Stimulated activated CD4-positive, alpha-beta T cell treated with anti-CD3 and anti-CD28 coated beads, Interleukin-12 subunit alpha, Interleukin-12 subunit beta, amount 100 ng/mL, for 24 hours (primary cell): Measurements from ENCODE around the gene PCMT1.
"Not testable (repeated sequence)": the region's sequence is repeated elsewhere in the genome, so short reads cannot be mapped to it uniquely, and the experiment has no call there.

ENCODE experiments used
- DNase-seq, 2 experiments: peaks; one replicate each; pipeline ENCODE4 v3.0.0-alpha.2; 2020; ENCODE audit warnings: low read depth in 2 of 2

The PCMT1 gene

DNA sequence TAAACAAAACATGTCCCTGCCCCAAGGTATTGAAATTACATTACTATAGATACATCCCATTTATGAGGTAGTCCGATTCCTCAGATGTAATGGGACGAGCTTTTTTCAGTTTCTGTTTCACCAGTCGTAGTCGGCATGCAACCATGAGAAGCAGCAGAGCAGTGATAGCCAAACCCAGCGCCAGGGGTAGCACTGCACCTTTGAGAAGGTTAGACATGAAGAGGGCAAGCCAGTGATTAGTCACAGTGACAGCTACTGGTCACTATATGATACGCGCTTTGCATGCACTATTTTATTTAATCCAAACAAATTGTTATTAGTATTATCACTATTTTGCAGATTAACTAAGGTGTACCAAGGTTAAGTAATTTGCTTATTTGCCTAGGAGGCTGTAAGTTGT, 71.0 kb downstream of the PCMT1 start:
- DNase-seq: no peak

DNA sequence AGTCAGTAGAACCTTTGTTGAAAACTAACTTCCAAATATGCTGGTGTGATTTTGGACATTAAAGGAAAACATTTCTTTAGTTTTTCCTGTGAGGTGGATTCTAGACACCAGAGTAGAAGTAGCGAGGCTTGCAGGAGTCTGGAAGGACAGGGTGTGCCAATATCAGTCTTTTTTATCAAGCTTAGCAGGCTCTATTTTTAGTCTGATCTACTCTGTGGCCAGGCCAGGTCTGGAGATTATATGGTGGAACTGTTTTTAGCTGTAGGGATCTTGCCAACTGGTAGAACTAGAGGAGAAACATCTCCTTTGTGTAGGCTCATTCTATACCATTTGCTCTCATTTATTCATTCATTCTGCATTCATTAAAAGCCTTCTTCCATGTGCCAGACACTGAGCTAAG, 72.0 kb downstream of the PCMT1 start:
- DNase-seq: no peak

DNA sequence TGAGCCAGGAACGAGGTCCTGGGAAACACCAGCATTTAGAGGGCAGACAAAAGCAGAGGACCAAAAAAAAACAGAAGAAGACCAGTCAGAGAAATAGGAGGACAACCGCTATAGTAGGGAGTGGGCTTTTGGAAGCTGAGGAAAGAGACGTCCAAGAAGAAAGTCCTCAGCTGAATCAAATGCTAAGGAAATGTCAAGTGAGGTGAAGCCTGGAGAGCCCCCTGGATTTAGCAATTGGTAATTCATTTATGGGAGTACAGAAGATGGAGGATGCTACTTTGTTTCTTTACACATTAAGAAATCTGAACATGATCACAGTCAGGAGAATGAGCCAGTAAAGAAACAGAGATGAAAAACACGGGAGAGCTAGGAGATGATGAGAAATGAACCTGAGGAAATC, 73.5 kb downstream of the PCMT1 start:
- DNase-seq: no peak

DNA sequence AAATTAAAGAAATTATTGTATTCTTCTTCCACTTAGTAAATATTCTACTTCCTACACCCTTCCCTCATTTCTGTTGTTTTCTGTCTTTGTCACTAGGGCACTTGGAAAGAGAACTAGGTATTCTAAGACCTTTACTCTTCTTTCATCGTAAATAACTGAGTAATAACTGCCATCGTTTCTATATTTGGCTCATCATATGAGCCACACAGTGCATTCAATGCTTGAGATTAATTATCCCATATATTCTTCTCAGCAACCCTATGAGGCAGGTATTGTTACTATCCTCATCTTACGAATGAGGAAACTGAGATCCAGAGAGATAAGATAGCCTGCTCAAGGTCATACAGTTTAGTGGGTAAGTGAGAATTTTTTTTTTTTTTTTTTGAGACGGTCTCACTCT, 75.8 kb downstream of the PCMT1 start:
- no peak for DNase-seq

DNA sequence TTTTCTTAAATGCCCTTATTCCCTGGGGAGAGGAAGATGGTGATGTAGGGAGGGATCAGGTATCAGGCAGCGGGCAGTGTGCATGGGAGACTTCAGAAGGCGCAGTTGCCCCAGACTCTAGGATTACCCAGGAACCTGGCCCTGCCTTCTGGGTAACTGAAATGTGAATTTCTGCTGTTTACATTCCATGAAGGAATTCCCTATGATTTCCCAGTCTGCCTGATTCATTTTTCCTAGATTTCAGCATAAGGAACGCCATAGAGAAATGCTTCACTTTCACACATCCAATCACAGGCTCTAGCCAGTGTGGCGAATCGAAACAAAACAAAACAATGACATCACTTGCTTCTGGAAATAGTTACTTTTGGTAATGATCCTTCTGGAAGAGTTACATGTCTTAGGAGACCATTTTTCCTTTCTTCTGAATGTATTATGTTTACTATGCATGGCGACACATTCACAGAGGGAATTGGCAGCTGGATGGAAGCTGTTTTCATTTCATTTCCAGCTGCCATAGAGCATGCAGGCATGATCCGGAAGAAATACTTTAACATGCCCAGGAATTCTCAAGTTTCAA, 81.3 kb downstream of the PCMT1 start:
- no peak for DNase-seq

DNA sequence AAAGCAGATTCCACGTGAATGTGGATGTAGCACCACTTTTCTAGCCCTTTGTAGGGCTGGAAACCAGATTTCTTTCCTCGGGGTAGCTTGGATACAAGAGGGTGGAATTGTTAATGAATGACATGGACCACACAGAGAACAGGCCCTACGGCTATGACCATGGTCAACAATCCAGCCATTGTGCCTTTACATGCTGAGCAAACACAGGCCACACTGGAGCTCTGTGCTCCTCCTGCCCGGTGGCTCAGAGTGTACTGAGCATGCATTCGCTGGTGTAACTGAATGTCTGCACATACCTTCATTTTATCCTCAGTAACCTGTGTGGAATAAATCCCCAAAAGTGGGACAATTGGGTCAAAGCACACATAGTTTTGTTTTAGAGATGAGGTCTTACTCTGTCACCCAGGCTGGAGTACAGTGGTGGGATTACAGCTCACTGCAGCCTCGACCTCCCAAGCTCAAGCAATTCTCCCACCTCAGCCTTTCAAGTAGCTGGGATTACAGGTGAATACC, 81.8 kb downstream of the PCMT1 start:
- DNase-seq: no peak

DNA sequence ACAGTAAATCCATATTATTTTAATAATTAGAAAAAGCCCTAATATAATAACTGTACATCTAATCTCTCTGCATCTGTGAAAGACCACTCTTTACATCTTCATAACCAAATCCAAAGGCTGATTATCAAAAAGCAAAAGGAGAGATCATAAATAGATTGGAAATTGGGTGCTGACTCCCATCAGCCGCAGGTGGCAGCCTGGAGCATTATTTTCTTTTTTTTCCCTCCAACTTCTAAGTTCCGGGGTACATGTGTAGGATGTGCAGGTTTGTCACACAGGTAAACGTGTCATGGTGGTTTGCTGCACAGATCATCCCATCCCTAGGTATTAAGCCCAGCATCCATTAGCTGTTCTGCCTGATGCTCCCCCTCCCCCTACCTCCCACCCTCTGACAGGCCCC, 84.1 kb downstream of the PCMT1 start:
- no peak for DNase-seq

DNA sequence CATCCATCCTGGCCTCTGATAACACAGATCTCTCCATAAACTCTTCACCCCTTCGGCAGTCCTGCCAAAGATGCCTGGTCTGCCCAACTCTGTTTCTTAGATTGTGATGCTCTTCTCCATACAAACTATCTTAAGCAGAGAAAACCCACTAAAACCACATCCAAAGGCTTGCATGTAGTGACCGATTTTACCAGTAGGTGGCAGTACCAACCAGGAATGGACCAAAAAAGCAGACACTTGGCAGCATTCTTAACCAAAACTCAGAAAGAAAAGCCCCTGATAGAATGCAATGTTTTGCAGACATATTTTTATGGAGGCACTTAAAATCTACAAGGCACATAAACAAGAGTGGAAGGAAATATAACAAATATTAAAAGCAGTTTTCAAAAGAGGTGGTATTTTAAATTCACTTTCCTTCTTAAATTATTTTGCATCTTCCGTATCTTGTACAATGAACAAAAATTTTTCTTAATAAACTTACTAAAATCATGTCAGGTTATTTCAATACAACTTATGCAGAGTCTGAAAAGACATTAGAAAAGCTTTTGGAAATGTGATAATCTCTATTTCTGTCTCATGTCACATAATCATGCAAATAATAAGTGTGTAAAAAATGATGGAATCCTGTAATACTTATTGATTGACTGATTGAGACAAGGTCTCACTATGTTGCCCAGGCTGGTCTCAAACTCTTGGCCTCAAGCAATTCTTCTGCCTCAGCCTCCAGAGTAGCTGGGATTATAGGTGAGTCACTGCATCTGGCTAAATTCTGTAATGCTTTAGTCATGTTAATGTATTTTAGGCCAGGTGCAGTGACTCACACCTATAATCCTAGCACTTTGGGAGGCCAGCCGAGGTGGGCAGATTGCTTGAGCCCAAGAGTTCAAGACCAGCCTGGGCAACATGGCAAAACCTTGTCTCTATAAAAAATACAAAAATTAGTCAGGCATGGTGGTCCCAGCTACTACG, 85.3 kb downstream of the PCMT1 start:
- peak; percentile 36 to 66 for DNase-seq

DNA sequence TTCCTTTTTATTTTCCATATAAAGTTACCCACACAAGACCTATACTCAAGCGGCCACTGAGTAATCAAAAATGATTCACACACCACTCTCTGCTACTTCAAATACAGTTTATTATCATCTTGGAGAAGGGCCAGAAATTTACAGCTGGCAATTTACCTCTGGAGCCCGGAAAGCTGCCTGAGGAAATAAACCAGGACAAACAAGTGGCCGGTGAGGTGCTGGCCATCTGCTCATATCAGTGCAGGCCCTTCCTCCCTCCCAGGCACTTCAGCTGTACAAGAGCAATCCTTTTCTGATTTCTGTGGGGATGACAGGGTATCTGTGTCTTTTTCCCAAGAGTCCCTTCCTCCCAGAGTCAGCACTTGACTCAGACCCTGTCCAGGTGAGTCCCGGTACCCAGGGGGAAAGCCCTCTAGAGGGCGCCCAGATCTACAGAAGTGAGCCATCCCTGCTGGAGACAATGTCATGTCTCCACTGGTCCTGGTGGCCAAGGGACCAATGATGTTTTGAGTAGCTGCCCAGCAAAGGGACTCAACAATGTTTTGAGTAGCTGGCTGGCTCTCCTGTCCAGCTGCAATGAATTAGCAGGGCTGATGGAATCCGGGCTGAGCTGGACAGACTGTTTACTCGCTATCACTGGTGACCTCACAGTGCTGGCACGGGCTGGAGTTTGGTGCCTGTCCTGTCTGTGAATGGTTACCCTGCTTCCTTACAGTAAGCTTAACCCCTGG, 91.0 kb downstream of the PCMT1 start:
- peak; percentile 15 to 42 for DNase-seq

DNA sequence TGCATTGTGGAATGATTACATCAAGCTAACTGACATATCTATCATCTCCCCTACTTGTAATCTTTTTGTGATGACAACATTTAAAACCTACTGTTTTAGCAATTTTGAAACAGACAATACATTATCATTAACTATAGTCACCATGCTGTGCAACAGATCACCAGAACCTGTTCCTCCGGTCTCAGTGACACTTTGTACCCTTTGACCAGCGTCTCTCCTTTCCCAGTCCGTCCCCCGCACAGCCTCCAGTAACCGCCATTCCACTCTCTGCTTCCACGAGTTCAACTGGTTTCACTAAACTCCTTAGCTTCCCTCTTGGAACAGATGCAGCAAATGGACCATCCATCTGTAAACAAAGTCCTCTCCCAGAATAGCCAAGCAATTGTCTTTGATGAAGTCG, 92.8 kb downstream of the PCMT1 start:
- no peak for DNase-seq

DNA sequence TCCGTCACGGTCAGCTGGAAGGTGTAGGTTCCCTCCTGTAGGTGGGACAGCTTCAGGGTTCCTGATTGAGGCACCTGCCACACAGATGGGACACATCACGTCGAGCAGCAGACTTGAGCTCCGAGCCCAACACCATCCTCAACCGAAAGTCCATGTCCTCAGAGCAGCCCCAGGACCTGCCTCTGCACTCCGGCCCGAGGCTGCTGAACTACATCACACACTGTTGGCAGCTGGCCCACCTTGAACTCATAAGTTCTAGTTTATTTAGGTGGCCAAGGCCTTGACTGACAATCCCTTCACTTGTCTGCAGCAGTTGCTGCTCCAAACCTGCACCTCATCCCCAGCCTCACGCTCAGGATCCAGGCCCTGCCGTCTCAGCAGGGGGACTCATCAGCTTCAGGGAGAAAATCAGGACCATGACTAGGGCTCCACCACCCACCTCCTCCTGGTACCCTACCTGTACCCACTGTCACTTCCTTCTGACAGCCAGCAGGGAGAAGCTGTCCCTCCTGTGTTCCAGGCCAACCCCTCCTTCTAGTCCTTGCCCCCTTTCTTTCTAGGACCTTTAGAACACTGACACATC, 93.6 kb downstream of the PCMT1 start:
- no peak for DNase-seq

DNA sequence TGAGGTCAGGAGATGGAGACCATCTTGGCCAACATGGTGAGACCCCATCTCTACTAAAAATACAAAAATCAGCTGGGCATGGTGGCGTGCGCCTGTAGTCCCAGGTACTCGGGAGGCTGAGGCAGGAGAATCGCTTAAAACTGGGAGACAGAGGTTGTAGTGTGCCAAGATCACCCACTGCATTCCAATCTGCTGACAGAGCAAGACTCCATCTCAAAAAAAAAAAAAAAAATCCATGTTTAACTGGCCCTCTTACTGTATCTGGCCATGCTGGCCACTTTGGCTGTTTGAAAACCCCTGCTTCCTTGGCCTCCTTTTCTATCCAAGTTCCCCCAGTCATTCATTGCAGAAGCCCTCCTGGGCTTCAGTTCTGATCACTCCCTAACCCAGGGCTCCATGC, 94.5 kb downstream of the PCMT1 start:
- DNase-seq: not testable (repeated sequence)

DNA sequence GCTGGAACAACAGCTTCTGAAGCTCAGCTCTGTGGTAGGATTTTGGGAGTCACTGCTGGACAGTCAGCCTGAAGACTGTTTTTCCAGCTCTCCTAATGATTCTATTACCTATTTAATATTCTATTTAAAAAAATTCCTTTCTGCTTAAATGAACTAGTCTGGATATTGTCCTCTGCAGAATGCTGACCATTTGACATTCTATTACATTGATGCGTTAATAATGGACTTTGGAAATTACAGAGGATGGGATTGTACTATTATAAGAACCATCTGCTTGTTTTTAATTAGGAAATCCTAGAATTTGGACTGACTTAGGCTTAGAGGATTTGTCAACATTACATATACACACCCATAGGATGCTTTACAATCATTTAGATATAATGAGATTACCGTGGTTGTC, 94.9 kb downstream of the PCMT1 start:
- no peak for DNase-seq

DNA sequence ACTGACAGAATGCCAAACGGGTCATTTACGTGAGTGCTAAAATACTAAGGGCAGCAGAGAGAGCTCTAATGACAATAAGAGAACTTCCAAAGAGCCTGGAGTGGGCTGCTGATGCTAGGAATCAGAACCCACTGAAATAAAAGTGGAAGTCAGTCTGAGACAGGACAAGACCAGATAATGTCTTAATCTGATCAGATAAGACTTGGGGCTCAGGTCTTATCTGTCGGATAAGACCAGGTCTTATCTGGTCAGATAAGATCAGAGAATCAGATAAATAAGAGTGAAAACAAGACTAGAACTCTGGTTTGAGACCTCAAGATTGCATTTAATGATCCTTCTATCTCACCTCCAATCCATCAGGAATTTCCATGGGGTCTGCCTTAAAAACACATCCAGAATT, 96.0 kb downstream of the PCMT1 start:
- DNase-seq: no peak

DNA sequence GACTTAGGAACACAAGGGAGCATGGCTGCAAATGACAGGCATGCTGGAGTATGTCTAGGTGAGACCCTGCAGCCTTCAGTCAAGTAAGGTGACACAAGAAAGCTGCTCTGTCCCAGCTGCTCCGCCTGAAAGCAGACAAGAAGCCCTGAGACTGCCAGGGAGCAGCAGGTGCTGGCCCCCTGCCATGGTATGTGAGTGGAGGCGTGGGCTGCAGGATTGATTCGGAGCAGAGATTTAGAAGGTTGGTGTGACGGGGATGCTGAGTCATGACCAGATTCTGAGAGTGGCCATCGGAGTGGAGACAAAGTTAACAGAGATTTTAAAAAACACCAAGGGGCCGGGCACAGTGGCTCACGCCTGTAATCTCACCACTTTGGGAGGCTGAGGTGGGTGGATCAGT, 96.8 kb downstream of the PCMT1 start:
- DNase-seq: no peak

DNA sequence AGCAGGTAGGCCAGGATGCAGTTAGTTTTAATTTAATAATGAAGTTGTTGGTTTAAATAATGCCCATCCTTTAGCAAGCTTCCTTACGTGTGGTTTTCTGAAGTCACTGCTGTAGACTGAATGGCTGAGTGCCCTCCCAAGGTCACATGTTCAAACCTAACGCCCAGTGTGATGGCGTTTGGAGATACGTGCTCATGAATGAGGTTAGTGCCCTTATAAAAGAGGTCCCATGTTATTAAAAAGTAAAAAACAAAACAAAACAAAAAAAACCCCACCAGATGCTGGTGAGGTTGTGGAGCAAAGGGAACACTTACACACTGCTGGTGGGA, 98.4 kb downstream of the PCMT1 start:
- no peak for DNase-seq

DNA sequence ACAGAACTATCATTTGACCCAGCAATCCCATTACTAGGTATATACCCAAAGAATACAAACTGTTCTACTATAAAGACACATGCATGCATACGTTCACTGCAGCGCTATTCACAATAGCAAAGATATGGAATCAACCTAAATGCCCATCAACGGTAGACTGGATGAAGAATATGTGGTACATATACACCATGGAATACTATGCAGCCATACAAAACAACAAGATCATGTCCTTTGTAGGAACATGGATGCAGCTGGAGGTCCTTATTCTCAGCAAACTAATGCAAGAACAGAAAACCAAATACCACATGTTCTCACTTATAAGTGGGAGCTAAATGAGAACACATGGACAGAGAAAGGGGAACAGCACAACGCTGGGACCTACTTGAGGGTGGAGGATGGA, 98.8 kb downstream of the PCMT1 start:
- DNase-seq: not testable (repeated sequence)

DNA sequence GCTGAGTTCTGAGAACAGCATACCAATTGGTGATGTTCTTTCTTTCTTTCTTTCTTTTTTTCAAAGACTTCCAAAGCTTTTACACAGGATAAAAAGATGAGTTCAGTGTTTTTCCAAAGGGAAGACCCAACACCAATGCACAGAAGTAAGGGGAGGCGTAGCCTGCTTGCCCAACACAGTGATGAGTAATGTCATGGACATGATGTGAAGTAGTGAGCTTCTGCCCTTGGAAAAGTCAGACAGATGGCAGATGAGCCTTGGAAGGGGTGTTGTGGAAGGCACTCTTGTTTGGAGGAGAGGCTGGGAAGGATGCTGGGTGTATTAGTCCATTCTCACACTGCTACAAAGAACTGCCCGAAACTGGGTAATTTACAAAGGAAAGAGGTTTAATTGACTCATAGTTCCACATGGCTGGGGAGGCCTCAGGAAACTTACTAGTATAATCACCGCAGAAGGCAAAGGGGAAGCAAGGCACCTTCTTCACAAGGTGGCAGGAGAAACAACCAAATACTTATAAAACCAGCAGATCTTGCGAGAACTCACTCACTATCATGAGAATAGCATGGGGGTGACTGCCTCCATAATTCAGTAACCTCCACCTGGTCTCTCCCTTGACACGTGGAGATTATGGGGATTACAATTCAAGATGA, 102.0 kb downstream of the PCMT1 start:
- no peak for DNase-seq

DNA sequence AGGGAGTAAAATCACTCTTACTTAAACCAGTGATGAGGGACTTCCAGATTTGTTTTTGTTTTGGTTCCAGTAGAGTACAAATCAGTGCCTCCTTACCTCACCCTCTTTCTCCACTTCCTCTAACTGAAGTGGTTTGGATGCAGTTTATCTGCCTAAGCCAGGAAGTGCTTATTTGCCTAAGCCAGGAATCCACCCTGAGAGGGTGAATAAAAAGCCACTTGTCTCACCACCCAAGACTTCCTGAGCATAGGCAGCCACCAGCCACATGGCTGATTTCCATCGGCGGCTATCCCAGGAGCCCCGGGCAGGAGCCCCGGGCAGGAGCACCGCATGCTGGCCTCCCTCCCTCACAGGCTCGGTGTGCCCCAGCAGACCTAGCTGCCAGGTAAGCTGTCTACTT, 102.6 kb downstream of the PCMT1 start:
- DNase-seq: no peak

DNA sequence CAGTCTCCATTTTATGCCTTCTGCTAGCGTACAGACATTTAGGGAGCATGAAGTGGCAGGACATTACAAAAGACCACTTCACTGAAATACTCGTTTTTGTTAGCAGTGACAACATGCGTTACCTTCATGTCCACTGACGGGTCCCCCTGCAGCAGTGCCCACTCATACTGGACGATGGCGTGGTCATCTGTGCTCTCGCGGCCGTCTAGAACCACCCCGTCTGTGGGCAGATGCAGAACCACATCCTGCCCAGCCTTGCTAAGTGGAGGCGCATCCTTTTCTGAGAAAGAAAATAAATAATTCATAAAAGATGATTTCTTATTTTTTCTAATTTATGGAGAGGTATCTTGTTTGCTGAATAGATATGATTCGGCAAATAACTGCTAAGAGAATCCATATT, 103.3 kb downstream of the PCMT1 start:
- no peak for DNase-seq

DNA sequence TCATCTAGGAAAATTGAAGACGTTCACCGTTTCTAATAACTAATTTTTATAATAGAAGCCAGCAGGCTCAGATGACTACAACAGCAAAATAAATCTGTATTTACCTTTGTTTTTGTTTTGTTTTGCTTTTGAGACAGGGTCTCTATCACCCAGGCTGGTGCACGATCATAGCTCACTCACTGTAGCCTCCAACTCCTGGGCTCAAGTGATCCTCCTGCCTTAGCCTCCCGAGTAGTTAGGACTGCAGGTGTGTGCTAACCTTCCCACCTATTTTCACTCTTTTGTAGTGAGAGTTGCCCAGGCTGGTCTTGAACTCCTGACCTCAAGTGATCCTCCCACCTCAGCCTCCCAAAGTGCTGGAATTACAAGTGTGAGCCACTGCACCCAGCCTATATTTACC, 104.5 kb downstream of the PCMT1 start:
- DNase-seq: not testable (repeated sequence)

DNA sequence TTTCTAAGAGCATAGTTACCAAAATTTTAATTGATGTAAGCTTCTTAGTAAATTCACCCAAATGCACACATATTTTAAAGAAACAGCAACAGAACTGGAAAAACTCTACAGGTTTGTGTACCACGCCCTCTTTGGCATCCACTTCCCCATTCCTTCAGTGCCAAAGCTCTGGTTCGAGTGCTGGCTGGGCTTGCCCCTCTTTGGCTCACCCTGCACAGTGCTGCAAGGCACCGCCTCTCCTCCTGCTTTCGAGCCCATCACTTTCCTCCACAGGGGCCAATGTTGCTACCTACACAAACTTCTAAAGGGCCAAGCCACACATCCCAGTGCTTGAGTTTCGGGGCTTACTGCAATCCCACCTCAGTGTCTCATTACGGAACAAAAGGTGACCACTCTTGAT, 105.0 kb downstream of the PCMT1 start:
- no peak for DNase-seq
